HCT116 (cell line): ENCODE data around the gene DDX1. TPM values are rescaled to one million over a fixed set of nuclear protein-coding genes. Genes with fewer than 3 reads are reported as not detected.

ENCODE experiments used
- ATAC-seq: fragments of 200-7000 bp; cut with Tn5 transposase; 2 replicates; pipeline ENCODE4 v1.9.1; 2020; ENCODE audit warnings: mild to moderate bottlenecking, moderate library complexity
- BruUV-seq: library from RNA; stranded (reverse); fragments of 400-500 nt; replicated peaks from 2 replicates; lab custom pipeline; 2021; lab: Mats Ljungman, UMichigan
- CTCF ChIA-PET: fragments of 300-600 bp; sonication (Branson Sonifier 250); formaldehyde crosslinking; loops from one replicate; lab custom pipeline; 2021; ENCODE audit warnings: antibody characterized with exemption; lab: Charles Lee
- POLR2A ChIA-PET: fragments of 300-600, 350-600 bp; sonication (Branson Sonifier 250); formaldehyde crosslinking; loops from one replicate; lab custom pipeline; 2021; ENCODE audit warnings: antibody characterized with exemption; lab: Charles Lee
- RAD21 ChIA-PET, 2 experiments: fragments of 300-600 bp; sonication (Branson Sonifier 250); formaldehyde crosslinking; loops; one replicate each; lab custom pipeline; 2023; ENCODE audit warnings: low total read pairs in 2 of 2; ENCODE audit not compliant: uncharacterized antibody in 2 of 2, unreplicated experiment in 2 of 2, low non-redundant PET in 1 of 2; lab: Charles Lee
- DNase-seq: peaks from one replicate; pipeline ENCODE4 v3.0.0-alpha.2; 2010; ENCODE audit warnings: low read depth, low spot score
- H2AFZ ChIP-seq: fragments of 200-600 bp; shearing (Covaris generic), sonication (generic); 2 replicates; pipeline ENCODE4 v1.6.1; 2017; ENCODE audit warnings: low read depth, mixed run types, mixed read lengths, antibody characterized with exemption, low read length; ENCODE audit not compliant: poor library complexity, severe bottlenecking
- H3K27ac ChIP-seq: 2 replicates; pipeline ENCODE4 v1.5.1; 2012; ENCODE audit warnings: low read depth, low read length
- H3K27me3 ChIP-seq: fragments of 200-600 bp; sonication (generic); 2 replicates; pipeline ENCODE4 v1.6.1; 2016; ENCODE audit warnings: mixed run types, low read length, mixed read lengths; ENCODE audit not compliant: insufficient read depth
- H3K36me3 ChIP-seq, 2 experiments: fragments of 200-500 bp in 1 of 2; fragments of 200-600 bp in 1 of 2; sonication (Bioruptor generic) in 1 of 2; sonication (generic) in 1 of 2; 2 replicates each; pipeline versions ENCODE4 v1.5.1 to v1.6.1; 2014 to 2016; ENCODE audit warnings: low read length in 2 of 2, inconsistent platforms in 1 of 2, mixed read lengths in 1 of 2, mixed run types in 1 of 2; ENCODE audit not compliant: insufficient read depth in 2 of 2, control insufficient read depth in 1 of 2
- H3K4me1 ChIP-seq, 2 experiments: fragments of 200-600 bp in 1 of 2; sonication (generic) in 1 of 2; 2 replicates each; pipeline versions ENCODE4 v1.5.1 to v1.6.1; 2012 to 2017; ENCODE audit warnings: low read length in 2 of 2, inconsistent platforms in 1 of 2, mild to moderate bottlenecking in 1 of 2, mixed read lengths in 1 of 2, mixed run types in 1 of 2, moderate library complexity in 1 of 2; ENCODE audit not compliant: insufficient read depth in 2 of 2, control insufficient read depth in 1 of 2
- H3K4me2 ChIP-seq: fragments of 200-600 bp; sonication (generic); 2 replicates; pipeline ENCODE4 v1.6.1; 2017; ENCODE audit warnings: mixed run types, low read length, mixed read lengths
- H3K4me3 ChIP-seq, 2 experiments: fragments of 200-600 bp in 1 of 2; sonication (generic) in 1 of 2; replicated peaks in 1 of 2; 2 replicates each; pipeline ENCODE4 v1.5.1; 2011 to 2016; ENCODE audit warnings: low read length in 2 of 2, control low read depth in 1 of 2, low read depth in 1 of 2, mild to moderate bottlenecking in 1 of 2, mixed read lengths in 1 of 2, mixed run types in 1 of 2
- H3K79me2 ChIP-seq: fragments of 200-600 bp; sonication (generic); 2 replicates; pipeline ENCODE4 v1.6.1; 2017; ENCODE audit warnings: mild to moderate bottlenecking, mixed run types, low read length, moderate library complexity, mixed read lengths; ENCODE audit not compliant: insufficient read depth
- H3K9ac ChIP-seq: fragments of 200-600 bp; sonication (generic); 2 replicates; pipeline ENCODE4 v1.6.1; 2016; ENCODE audit warnings: low read length, mixed read lengths
- H3K9me2 ChIP-seq: fragments of 200-600 bp; sonication (generic), shearing (Covaris generic); 2 replicates; pipeline ENCODE4 v1.6.1; 2017; ENCODE audit warnings: mixed run types, mild to moderate bottlenecking, moderate library complexity; ENCODE audit not compliant: insufficient read depth
- H3K9me3 ChIP-seq, 2 experiments: fragments of 200-500 bp in 1 of 2; fragments of 200-600 bp in 1 of 2; sonication (Bioruptor generic) in 1 of 2; sonication (generic) in 1 of 2; 2 replicates each; pipeline ENCODE4 v1.6.1; 2014 to 2017; ENCODE audit warnings: low read length in 2 of 2, mixed read lengths in 2 of 2, inconsistent platforms in 1 of 2, low read depth in 1 of 2, mild to moderate bottlenecking in 1 of 2, mixed run types in 1 of 2, moderate library complexity in 1 of 2; ENCODE audit not compliant: control insufficient read depth in 1 of 2, insufficient read depth in 1 of 2
- H4K20me1 ChIP-seq: fragments of 200-600 bp; sonication (generic), shearing (Covaris generic); 2 replicates; pipeline ENCODE4 v1.6.1; 2017; ENCODE audit warnings: mixed run types, mild to moderate bottlenecking, moderate library complexity; ENCODE audit not compliant: insufficient read depth
- EZH2phosphoT487 ChIP-seq: fragments of 200-600 bp; IDR thresholded peaks from 2 replicates; pipeline ENCODE4 v1.6.1; 2018; ENCODE audit warnings: antibody characterized with exemption, borderline replicate concordance
- POLR2AphosphoS5 ChIP-seq: IDR thresholded peaks from 2 replicates; pipeline ENCODE4 v1.6.1; 2011; ENCODE audit warnings: mild to moderate bottlenecking, low read depth, low read length, moderate library complexity
- RAD21 ChIP-seq: IDR thresholded peaks from 2 replicates; pipeline ENCODE4 v1.6.1; 2012; ENCODE audit warnings: low read depth, mild to moderate bottlenecking
- SRF ChIP-seq: IDR thresholded peaks from 2 replicates; pipeline ENCODE4 v1.6.1; 2012; ENCODE audit warnings: low read depth
- YY1 ChIP-seq: IDR thresholded peaks from 2 replicates; pipeline ENCODE4 v1.6.1; 2011; ENCODE audit warnings: low read length, low read depth, moderate library complexity, mild to moderate bottlenecking; ENCODE audit not compliant: insufficient replicate concordance; ENCODE audit errors: extremely low read depth
- ZNF274 ChIP-seq: fragments of 200-500 bp; sonication (Bioruptor generic); IDR thresholded peaks from 2 replicates; pipeline ENCODE4 v1.6.1; 2014; ENCODE audit warnings: mild to moderate bottlenecking, low read depth, low read length, inconsistent platforms
- intact Hi-C: fragments of 100-400 bp; cut with micrococcal nuclease; formaldehyde crosslinking; loops from 2 replicates; pipeline ENCODE4 v1.10.0; 2022
- total RNA-seq: library from RNA; stranded (reverse); gene quantifications from one replicate; pipeline ENCODE4 v1.2.1, GENCODE V29; 2021; ENCODE audit not compliant: unreplicated experiment
- TF ChIP-seq, protein P1 (sequence below): IDR thresholded peaks from 2 replicates; pipeline ENCODE4 v1.6.1; 2012; ENCODE audit warnings: low read depth

The DDX1 gene
- total RNA-seq, 1 experiment from 2014 or later: 117 TPM

DNA sequence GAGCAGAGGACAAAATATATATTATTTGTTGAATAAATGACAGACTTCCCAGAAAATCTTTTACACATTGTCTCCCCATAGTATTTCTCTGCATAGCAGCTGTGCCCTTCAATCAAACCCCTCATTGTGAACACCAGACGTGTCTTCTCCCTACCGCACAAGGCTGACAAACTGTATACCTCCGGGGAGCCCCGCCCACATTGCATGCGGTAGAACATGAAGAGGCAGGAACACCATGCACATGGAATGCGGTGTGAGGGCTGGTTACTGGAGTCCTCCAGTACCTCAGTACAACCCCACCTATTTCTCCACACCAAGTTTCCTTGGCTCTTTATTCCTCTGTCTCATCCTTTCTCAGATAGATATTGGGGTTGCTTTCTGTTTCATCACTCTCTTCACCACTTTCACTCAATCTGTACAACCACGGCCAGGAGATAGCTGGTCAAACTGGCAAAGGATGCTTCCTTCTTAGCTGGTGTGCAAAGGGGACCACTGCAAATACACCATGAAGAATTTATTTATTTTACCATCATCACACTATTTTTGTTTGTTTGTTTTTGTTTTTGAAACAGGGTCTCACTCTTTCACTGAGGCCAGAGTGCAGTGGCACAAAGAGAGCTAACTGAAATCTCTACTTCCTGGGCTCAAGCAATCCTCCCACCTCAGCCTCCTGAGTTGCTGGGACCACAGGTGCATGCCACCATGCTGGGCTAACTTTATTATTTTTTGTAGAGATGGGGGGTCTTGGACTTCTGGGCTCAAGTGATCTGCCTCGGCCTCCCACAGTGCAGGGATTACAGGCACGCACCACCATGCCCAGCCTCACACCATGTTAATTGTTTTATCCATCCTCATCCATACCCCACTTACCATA is 28.2 kb upstream of the DDX1 start:
- CTCF ChIA-PET: no interaction called here
- peaks cover 21% of the 10 kb centered on the region for H3K79me2 ChIP-seq
- no peaks in the 10 kb centered on the region for H3K9me2 ChIP-seq
- H3K9ac ChIP-seq: no peak overlapping the region
- no peaks in the 10 kb centered on the region for H3K9me3 ChIP-seq
- H3K4me1 ChIP-seq: peaks cover 2 to 13% of the 10 kb centered on the region in 2 experiments; a peak in 2 of 4 replicates
- no peak overlapping the region for H3K4me3 ChIP-seq
- POLR2A ChIA-PET: no interaction called here
- TF ChIP-seq ZNF274 (no peak), POLR2AphosphoS5 (no peak), YY1 (no peak), EZH2phosphoT487 (no peak), RAD21 (no peak), SRF (no peak)
- TF ChIP-seq, protein P1, sequence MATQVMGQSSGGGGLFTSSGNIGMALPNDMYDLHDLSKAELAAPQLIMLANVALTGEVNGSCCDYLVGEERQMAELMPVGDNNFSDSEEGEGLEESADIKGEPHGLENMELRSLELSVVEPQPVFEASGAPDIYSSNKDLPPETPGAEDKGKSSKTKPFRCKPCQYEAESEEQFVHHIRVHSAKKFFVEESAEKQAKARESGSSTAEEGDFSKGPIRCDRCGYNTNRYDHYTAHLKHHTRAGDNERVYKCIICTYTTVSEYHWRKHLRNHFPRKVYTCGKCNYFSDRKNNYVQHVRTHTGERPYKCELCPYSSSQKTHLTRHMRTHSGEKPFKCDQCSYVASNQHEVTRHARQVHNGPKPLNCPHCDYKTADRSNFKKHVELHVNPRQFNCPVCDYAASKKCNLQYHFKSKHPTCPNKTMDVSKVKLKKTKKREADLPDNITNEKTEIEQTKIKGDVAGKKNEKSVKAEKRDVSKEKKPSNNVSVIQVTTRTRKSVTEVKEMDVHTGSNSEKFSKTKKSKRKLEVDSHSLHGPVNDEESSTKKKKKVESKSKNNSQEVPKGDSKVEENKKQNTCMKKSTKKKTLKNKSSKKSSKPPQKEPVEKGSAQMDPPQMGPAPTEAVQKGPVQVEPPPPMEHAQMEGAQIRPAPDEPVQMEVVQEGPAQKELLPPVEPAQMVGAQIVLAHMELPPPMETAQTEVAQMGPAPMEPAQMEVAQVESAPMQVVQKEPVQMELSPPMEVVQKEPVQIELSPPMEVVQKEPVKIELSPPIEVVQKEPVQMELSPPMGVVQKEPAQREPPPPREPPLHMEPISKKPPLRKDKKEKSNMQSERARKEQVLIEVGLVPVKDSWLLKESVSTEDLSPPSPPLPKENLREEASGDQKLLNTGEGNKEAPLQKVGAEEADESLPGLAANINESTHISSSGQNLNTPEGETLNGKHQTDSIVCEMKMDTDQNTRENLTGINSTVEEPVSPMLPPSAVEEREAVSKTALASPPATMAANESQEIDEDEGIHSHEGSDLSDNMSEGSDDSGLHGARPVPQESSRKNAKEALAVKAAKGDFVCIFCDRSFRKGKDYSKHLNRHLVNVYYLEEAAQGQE: no peak
- ATAC-seq (no peak), DNase-seq (no peak)
- H3K27ac ChIP-seq: no peak overlapping the region
- no peak overlapping the region for H3K4me2 ChIP-seq
- no peaks in the 10 kb centered on the region for H4K20me1 ChIP-seq
- no TSS peak for BruUV-seq
- H2AFZ ChIP-seq: no peak overlapping the region
- intact Hi-C loops: no loop called here
- RAD21 ChIA-PET: no interaction called here
- H3K27me3 ChIP-seq: no peaks in the 10 kb centered on the region
- H3K36me3 ChIP-seq: no peaks in the 10 kb centered on the region
